ENCODE data around the gene PRSS38.
"Not testable (repeated sequence)": the region's sequence is repeated elsewhere in the genome, so short reads cannot be mapped to it uniquely, and the experiment has no call there.

Gene PRSS38

GRCh38 chr1:227856147-227856858, 40.8 kb downstream of the PRSS38 start:
- Histone ChIP-seq H3K4me1 (ENCODE audit: control insufficient read depth, low read depth, low read length) (no peaks in the 10 kb centered on the region), H3K4me3 (ENCODE audit: low read length) (no peak overlapping the region), H3K9ac (ENCODE audit: low read length) (no peak overlapping the region), H3K36me3 (ENCODE audit: control insufficient read depth, low read depth, low read length) (no peaks in the 10 kb centered on the region), H3K27ac (ENCODE audit: low read length) (no peak overlapping the region), H3K9me3 (ENCODE audit: control insufficient read depth, low read depth, low read length) (no peaks in the 10 kb centered on the region), H3K27me3 (ENCODE audit: control insufficient read depth, insufficient read depth, low read length) (no peaks in the 10 kb centered on the region)

- H3K27ac ChIP-seq (ENCODE audit: low read length) = no peak overlapping the region
- no peaks in the 10 kb centered on the region for H3K27me3 ChIP-seq (ENCODE audit: control insufficient read depth, insufficient read depth, low read length)
- no peaks in the 10 kb centered on the region for H3K4me1 ChIP-seq (ENCODE audit: control insufficient read depth, low read depth, low read length)
- no peaks in the 10 kb centered on the region for H3K36me3 ChIP-seq (ENCODE audit: control insufficient read depth, low read depth, low read length)
- no peak overlapping the region for H3K4me3 ChIP-seq (ENCODE audit: low read length)
- H3K9me3 ChIP-seq (ENCODE audit: control insufficient read depth, low read depth, low read length) = no peaks in the 10 kb centered on the region
- no peak overlapping the region for H3K9ac ChIP-seq (ENCODE audit: low read length)
These were observed 49.4 kb downstream of the PRSS38 start for GRCh38 chr1:227864882-227865281.

DNA sequence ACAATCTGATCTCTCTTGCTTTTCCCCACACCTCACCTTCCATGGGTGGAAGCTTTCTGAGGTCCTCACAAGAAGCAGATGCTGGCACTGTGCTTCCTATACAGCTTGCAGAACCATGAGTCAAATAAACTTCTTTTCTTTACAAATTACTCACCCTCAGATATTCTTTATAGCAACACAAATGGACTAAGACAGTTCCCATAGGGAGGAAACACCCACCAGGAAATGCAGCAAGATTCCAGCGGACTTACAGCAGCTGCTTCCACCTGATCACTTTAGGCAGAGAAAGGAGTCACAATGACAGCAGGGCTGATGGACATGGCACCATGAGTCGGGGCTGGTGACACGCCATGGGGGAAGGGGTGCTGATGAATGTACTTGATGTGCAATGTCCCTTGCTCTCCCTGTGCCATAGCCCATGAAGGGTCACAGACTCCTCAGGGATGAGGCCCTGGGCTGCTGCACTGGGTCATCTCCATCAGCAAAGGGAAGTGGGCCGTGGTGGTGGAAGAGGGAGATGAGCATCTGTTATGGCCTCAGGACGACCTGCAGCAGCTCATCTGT, 53.9 kb downstream of the PRSS38 start:
- Histone ChIP-seq H3K27ac (ENCODE audit: low read length) (no peak overlapping the region), H3K4me3 (ENCODE audit: low read length) (no peak overlapping the region), H3K9ac (ENCODE audit: low read length) (no peak overlapping the region)

GRCh38 chr1:227869851-227870305, 54.4 kb downstream of the PRSS38 start:
- Histone ChIP-seq H3K36me3 (ENCODE audit: control insufficient read depth, low read depth, low read length) (no peaks in the 10 kb centered on the region), H3K27me3 (ENCODE audit: control insufficient read depth, insufficient read depth, low read length) (no peaks in the 10 kb centered on the region), H3K4me3 (ENCODE audit: low read length) (no peak overlapping the region), H3K4me1 (ENCODE audit: control insufficient read depth, low read depth, low read length) (no peaks in the 10 kb centered on the region), H3K9me3 (ENCODE audit: control insufficient read depth, low read depth, low read length) (no peaks in the 10 kb centered on the region), H3K27ac (ENCODE audit: low read length) (no peak overlapping the region), H3K9ac (ENCODE audit: low read length) (no peak overlapping the region)

More for the DNA sequence above, 53.9 kb downstream of the PRSS38 start:
- Histone ChIP-seq H3K4me1 (ENCODE audit: control insufficient read depth, low read depth, low read length) (no peaks in the 10 kb centered on the region), H3K27me3 (ENCODE audit: control insufficient read depth, insufficient read depth, low read length) (no peaks in the 10 kb centered on the region), H3K36me3 (ENCODE audit: control insufficient read depth, low read depth, low read length) (no peaks in the 10 kb centered on the region), H3K9me3 (ENCODE audit: control insufficient read depth, low read depth, low read length) (no peaks in the 10 kb centered on the region)

DNA sequence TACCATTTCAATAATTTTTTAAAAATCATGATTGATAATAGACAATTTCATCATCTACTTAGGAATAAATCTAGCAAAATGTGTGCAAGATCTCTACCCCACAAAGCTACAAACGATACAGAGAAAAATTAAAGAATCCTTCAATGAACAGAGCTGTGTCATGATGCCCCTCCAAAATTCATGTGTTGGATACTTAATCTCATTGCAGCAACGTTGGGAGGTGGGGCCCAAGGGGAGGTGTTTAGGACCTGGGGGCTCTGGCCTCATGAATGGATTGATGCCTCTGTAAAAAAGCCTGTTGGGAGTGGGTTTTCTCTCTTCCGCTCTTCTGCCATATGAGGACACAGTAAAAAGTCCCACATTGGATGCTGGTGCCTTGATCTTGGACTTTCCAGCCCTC, 54.9 kb downstream of the PRSS38 start:
- no peak overlapping the region for H3K27ac ChIP-seq (ENCODE audit: low read length)
- no peak overlapping the region for H3K9ac ChIP-seq (ENCODE audit: low read length)
- no peaks in the 10 kb centered on the region for H3K4me1 ChIP-seq (ENCODE audit: control insufficient read depth, low read depth, low read length)
- H3K36me3 ChIP-seq (ENCODE audit: control insufficient read depth, low read depth, low read length) = no peaks in the 10 kb centered on the region
- no peaks in the 10 kb centered on the region for H3K9me3 ChIP-seq (ENCODE audit: control insufficient read depth, low read depth, low read length)
- H3K4me3 ChIP-seq (ENCODE audit: low read length) = no peak overlapping the region
- H3K27me3 ChIP-seq (ENCODE audit: control insufficient read depth, insufficient read depth, low read length) = no peaks in the 10 kb centered on the region

DNA sequence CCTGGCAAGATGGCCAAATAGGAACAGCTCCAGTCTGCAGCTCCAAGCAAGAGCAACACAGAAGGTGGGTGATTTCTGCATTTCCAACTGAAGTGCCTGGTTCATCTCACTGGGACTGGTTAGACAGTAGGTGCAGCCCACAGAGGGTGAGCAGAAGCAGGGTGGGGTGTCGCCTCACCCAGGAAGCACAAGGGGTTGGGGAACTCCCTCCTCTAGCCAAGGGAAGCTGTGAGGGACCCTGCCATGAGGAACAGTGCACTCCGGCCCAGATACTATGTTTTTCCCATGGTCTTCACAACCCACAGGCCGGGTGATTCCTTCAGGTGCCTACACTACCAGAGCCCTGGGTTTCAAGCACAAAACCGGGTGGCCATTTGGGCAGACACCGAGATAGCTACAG, 56.4 kb downstream of the PRSS38 start:
- H3K36me3 ChIP-seq (ENCODE audit: control insufficient read depth, low read depth, low read length); H3K27ac ChIP-seq (ENCODE audit: low read length); H3K27me3 ChIP-seq (ENCODE audit: control insufficient read depth, insufficient read depth, low read length); H3K4me3 ChIP-seq (ENCODE audit: low read length); H3K9me3 ChIP-seq (ENCODE audit: control insufficient read depth, low read depth, low read length); H3K9ac ChIP-seq (ENCODE audit: low read length); H3K4me1 ChIP-seq (ENCODE audit: control insufficient read depth, low read depth, low read length): not testable (repeated sequence)

DNA sequence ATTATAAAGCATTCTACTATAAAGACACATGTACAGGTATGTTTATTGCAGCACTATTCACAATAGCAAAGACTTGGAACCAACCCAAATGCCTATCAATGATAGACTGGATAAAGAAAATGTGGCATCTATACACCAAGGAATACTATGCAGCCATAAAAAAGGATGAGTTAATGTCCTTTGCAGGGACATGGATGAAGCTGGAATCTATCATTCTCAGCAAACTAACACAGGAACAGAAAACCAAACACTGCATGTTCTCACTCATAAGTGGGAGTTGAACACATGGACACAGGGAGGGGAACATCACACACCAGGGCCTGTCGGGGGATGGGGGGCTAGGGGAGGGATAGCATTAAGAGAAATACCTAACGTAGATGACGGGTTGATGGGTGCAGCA, 62.3 kb downstream of the PRSS38 start:
- H3K36me3 ChIP-seq (ENCODE audit: control insufficient read depth, low read depth, low read length); H3K27me3 ChIP-seq (ENCODE audit: control insufficient read depth, insufficient read depth, low read length); H3K9ac ChIP-seq (ENCODE audit: low read length); H3K4me3 ChIP-seq (ENCODE audit: low read length); H3K4me1 ChIP-seq (ENCODE audit: control insufficient read depth, low read depth, low read length); H3K9me3 ChIP-seq (ENCODE audit: control insufficient read depth, low read depth, low read length); H3K27ac ChIP-seq (ENCODE audit: low read length): not testable (repeated sequence)

DNA sequence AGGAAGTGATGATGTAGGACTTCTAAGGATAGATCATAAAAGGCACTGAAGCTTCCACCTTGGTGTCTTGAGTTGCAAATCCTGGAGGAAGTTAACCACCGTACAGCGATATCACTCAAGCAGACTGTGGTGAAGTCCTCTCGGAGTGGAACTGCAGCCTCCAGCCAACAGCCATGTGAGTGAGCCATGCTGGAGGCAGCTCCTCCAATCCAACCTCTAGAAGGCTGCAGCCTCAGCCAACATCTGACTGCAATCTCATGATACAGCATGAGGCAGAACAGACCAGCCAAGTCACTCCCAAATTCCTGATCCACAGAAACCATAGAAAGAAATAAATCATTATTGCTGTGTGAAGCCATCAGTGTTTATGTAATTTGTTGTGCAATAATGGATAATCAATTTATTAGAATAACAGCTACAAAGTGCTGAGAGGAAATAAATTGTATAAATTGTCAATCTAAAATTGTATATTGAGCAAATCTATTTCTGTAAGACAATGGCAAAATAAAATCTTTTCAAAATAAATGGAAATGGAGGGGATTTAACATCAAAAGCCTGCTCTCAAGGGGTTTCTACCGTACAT, 65.0 kb downstream of the PRSS38 start:
- no peaks in the 10 kb centered on the region for H3K9me3 ChIP-seq (ENCODE audit: control insufficient read depth, low read depth, low read length)
- no peak overlapping the region for H3K27ac ChIP-seq (ENCODE audit: low read length)
- no peaks in the 10 kb centered on the region for H3K27me3 ChIP-seq (ENCODE audit: control insufficient read depth, insufficient read depth, low read length)
- H3K4me3 ChIP-seq (ENCODE audit: low read length) = no peak overlapping the region
- no peak overlapping the region for H3K9ac ChIP-seq (ENCODE audit: low read length)
- H3K4me1 ChIP-seq (ENCODE audit: control insufficient read depth, low read depth, low read length) = no peaks in the 10 kb centered on the region
- no peaks in the 10 kb centered on the region for H3K36me3 ChIP-seq (ENCODE audit: control insufficient read depth, low read depth, low read length)

DNA sequence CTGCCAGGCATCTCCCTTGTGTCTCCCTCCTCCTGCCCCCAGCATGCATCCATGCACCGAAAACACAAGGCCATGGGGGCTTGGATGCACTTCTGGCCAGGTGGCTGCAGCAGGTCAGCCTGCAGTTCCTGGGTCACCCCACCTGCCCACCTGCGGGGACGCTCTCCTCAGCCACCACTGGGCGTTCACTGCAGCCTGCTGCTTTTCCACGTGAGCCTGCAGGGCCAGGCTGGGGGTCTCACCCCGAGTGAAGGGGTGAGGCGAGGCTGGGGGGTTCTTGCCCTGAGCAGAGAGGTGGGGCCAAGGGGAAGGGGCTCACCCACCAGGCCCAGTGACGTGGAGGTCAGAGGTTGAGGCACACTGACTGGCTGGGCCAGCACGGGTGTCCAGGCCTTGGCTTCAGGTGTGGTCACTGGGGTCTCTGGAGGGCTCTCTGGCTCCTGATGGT, 67.6 kb downstream of the PRSS38 start:
- H3K9me3 ChIP-seq (ENCODE audit: control insufficient read depth, low read depth, low read length) = no peaks in the 10 kb centered on the region
- no peak overlapping the region for H3K27ac ChIP-seq (ENCODE audit: low read length)
- no peaks in the 10 kb centered on the region for H3K36me3 ChIP-seq (ENCODE audit: control insufficient read depth, low read depth, low read length)
- no peak overlapping the region for H3K9ac ChIP-seq (ENCODE audit: low read length)
- H3K4me3 ChIP-seq (ENCODE audit: low read length) = no peak overlapping the region
- no peaks in the 10 kb centered on the region for H3K27me3 ChIP-seq (ENCODE audit: control insufficient read depth, insufficient read depth, low read length)
- H3K4me1 ChIP-seq (ENCODE audit: control insufficient read depth, low read depth, low read length) = no peaks in the 10 kb centered on the region

- no peaks in the 10 kb centered on the region for H3K27me3 ChIP-seq (ENCODE audit: control insufficient read depth, insufficient read depth, low read length)
- no peak overlapping the region for H3K27ac ChIP-seq (ENCODE audit: low read length)
- no peak overlapping the region for H3K9ac ChIP-seq (ENCODE audit: low read length)
- H3K4me3 ChIP-seq (ENCODE audit: low read length) = no peak overlapping the region
- no peaks in the 10 kb centered on the region for H3K9me3 ChIP-seq (ENCODE audit: control insufficient read depth, low read depth, low read length)
- no peaks in the 10 kb centered on the region for H3K4me1 ChIP-seq (ENCODE audit: control insufficient read depth, low read depth, low read length)
- H3K36me3 ChIP-seq (ENCODE audit: control insufficient read depth, low read depth, low read length) = no peaks in the 10 kb centered on the region
These were observed 68.3 kb downstream of the PRSS38 start for GRCh38 chr1:227883641-227884301.

DNA sequence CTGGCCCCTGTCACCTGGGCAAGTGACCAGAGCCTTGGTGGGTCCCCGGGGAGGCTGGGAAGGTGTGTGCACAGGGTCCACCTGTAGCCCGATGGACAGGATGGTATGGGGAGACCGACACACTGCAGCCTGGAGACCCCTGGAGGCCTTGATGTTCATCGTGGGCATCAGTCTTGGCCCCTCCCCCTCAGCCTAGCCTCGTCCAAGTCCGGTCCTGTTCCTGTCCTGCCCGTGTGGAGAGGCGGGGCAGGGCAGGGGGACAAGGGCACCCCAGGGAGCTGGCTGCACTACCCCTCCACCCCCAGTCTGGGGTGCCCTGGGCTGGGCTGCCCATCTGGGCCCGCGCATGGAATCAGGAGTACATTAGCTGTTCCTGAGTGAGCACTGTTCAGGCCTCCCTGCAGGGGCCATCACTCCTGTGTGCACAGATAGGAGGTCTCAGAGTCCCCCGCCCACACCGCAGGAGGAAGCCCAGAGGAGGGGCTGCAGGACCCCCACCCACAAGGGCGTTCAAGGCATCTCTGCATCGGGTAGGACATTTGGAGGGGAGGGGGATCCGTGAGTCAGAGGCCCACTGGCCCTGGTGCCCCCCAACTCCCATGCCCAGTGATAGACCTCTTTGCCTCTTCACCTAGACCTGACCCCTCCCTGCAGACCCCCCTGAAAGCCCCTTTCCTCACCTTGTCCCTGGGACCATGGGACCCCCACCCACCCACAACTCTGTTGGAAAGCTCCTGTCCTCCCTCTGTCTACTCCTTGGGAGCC, 69.1 kb downstream of the PRSS38 start:
- H3K9ac ChIP-seq (ENCODE audit: low read length) = no peak overlapping the region
- no peak overlapping the region for H3K4me3 ChIP-seq (ENCODE audit: low read length)
- no peak overlapping the region for H3K27ac ChIP-seq (ENCODE audit: low read length)
- H3K9me3 ChIP-seq (ENCODE audit: control insufficient read depth, low read depth, low read length) = no peaks in the 10 kb centered on the region
- H3K4me1 ChIP-seq (ENCODE audit: control insufficient read depth, low read depth, low read length) = no peaks in the 10 kb centered on the region
- no peaks in the 10 kb centered on the region for H3K36me3 ChIP-seq (ENCODE audit: control insufficient read depth, low read depth, low read length)
- H3K27me3 ChIP-seq (ENCODE audit: control insufficient read depth, insufficient read depth, low read length) = no peaks in the 10 kb centered on the region

Measured in iPS-18a (cell line).